Measurements from ENCODE around the gene SESN2.
"Not testable (repeated sequence)": the region's sequence is repeated elsewhere in the genome, so short reads cannot be mapped to it uniquely, and the experiment has no call there.

Gene SESN2

GRCh38 chr1:28326515-28326914 is 67.2 kb downstream of the SESN2 start:
- no peak for DNase-seq (ENCODE audit: extremely low read depth, insufficient read length)
- no peaks in the 10 kb centered on the region for H3K27me3 ChIP-seq (replicated peaks; ENCODE audit: control insufficient read depth, insufficient read depth, low read length)
- no peaks in the 10 kb centered on the region for H3K36me3 ChIP-seq (ENCODE audit: control insufficient read depth, insufficient read depth, low read length)
- H3K4me3 ChIP-seq (replicated peaks; ENCODE audit: low read depth, low read length) = no peak overlapping the region
- TF ChIP-seq CTCF (IDR thresholded peaks at IDR 0.05; ENCODE audit: insufficient read depth, low read length, poor library complexity, severe bottlenecking) = no peak

GRCh38 chr1:28326984-28327383 is 67.7 kb downstream of the SESN2 start:
- Histone ChIP-seq H3K36me3 (ENCODE audit: control insufficient read depth, insufficient read depth, low read length) (peaks cover 2% of the 10 kb centered on the region; the same call in 1 of the 2 replicates), H3K4me3 (replicated peaks; ENCODE audit: low read depth, low read length) (no peak overlapping the region), H3K27me3 (replicated peaks; ENCODE audit: control insufficient read depth, insufficient read depth, low read length) (no peaks in the 10 kb centered on the region)
- DNase-seq (ENCODE audit: extremely low read depth, insufficient read length) = no peak
- no peak for TF ChIP-seq CTCF (IDR thresholded peaks at IDR 0.05; ENCODE audit: insufficient read depth, low read length, poor library complexity, severe bottlenecking)

DNA sequence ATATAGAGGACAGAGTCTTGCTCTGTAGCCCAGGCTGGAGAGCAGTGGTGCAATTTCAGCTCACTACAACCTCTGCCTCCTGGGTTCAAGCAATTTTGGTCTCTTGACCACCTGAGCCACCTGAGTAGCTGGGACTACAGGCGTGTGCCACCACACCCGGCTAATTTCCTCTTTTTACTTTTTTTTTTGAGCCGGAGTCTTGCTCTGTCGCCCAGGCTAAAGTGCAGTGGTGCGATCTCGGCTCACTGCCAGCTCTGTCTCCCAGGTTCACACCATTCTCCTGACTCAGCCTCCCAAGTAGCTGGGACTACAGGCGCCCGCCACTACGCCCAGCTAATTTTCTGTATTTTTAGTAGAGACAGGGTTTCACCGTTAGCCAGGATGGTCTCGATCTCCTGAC is 68.1 kb downstream of the SESN2 start:
- H3K27me3 ChIP-seq (replicated peaks; ENCODE audit: control insufficient read depth, insufficient read depth, low read length); DNase-seq (ENCODE audit: extremely low read depth, insufficient read length): not testable (repeated sequence)

DNA sequence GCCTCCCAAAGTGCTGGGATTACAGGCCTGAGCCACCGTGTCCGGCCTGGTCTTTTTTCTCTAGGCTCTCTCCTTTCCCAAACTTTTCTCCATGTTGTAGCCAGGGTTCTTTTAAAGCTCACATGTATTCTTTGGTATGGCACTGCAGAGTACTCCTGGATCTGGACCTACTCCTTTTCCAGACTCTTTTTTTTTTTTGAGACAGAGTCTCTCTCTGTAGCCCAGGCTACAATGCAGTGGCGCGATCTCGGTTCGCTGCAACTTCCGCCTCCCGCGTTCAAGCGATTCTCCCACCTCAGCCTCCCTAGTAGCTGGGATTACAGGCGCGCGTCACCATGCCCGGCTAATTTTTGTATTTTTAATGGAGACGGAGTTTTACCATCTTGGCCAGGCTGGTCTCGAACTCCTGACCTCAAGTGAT is 68.9 kb downstream of the SESN2 start:
- Histone ChIP-seq H3K4me3 (replicated peaks; ENCODE audit: low read depth, low read length) (peak overlapping the region; percentile 62), H3K27me3 (replicated peaks; ENCODE audit: control insufficient read depth, insufficient read depth, low read length) (no peaks in the 10 kb centered on the region), H3K36me3 (ENCODE audit: control insufficient read depth, insufficient read depth, low read length) (peaks cover 6% of the 10 kb centered on the region)
- no peak for TF ChIP-seq CTCF (IDR thresholded peaks at IDR 0.05; ENCODE audit: insufficient read depth, low read length, poor library complexity, severe bottlenecking)
- DNase-seq (ENCODE audit: extremely low read depth, insufficient read length) = peak; percentile 19

More for the DNA sequence above, 68.1 kb downstream of the SESN2 start:
- H3K36me3 ChIP-seq (ENCODE audit: control insufficient read depth, insufficient read depth, low read length); H3K4me3 ChIP-seq (replicated peaks; ENCODE audit: low read depth, low read length): not testable (repeated sequence)

GRCh38 chr1:28329395-28330153 is 70.3 kb downstream of the SESN2 start:
- peak; percentile 37 for DNase-seq (ENCODE audit: extremely low read depth, insufficient read length)
- H3K36me3 ChIP-seq (ENCODE audit: control insufficient read depth, insufficient read depth, low read length) = peaks cover 9% of the 10 kb centered on the region
- peak overlapping the region; percentile 72 for H3K4me3 ChIP-seq (replicated peaks; ENCODE audit: low read depth, low read length)
- no peaks in the 10 kb centered on the region for H3K27me3 ChIP-seq (replicated peaks; ENCODE audit: control insufficient read depth, insufficient read depth, low read length)
- TF ChIP-seq CTCF (IDR thresholded peaks at IDR 0.05; ENCODE audit: insufficient read depth, low read length, poor library complexity, severe bottlenecking) = no peak
